Upper lobe of right lung (tissue), 1 donor: Measurements from ENCODE around the gene NFKBIE. TPM values are rescaled to one million over a fixed set of nuclear protein-coding genes. Genes with fewer than 3 reads are reported as not detected.
"Not testable (repeated sequence)": the region's sequence is repeated elsewhere in the genome, so short reads cannot be mapped to it uniquely, and the experiment has no call there.

Experiments used
- ATAC-seq: fragments of 200-7000 bp; cut with Tn5 transposase; one replicate; pipeline ENCODE4 v1.9.1; 2020; ENCODE audit warnings: mild to moderate bottlenecking, moderate library complexity
- DNase-seq: peaks from one replicate; pipeline ENCODE4 v3.0.0-alpha.2; 2020
- H3K27ac ChIP-seq: fragments of 200-600 bp; one replicate; pipeline ENCODE4 v1.8.0; 2022
- H3K27me3 ChIP-seq: fragments of 200-600 bp; one replicate; pipeline ENCODE4 v1.8.0; 2022; ENCODE audit warnings: mild to moderate bottlenecking
- H3K36me3 ChIP-seq: fragments of 200-600 bp; one replicate; pipeline ENCODE4 v1.8.0; 2022
- H3K4me1 ChIP-seq: fragments of 200-600 bp; one replicate; pipeline ENCODE4 v1.8.0; 2022
- H3K4me3 ChIP-seq: fragments of 200-600 bp; one replicate; pipeline ENCODE4 v1.8.0; 2022; ENCODE audit warnings: mild to moderate bottlenecking
- H3K9me3 ChIP-seq: fragments of 200-600 bp; one replicate; pipeline ENCODE4 v1.8.0; 2022
- CTCF ChIP-seq: fragments of 200-600 bp; IDR thresholded peaks from one replicate; pipeline ENCODE4 v1.8.0; 2022; ENCODE audit warnings: antibody characterized with exemption
- intact Hi-C: fragments of 100-400 bp; cut with DNase I; formaldehyde crosslinking; loops from one replicate; pipeline ENCODE4 v1.11.0; 2022
- long read RNA-seq: library from polyadenylated mRNA; unstranded; transcript quantifications from one replicate; pipeline ENCODE4 v2.0.0, GENCODE V29; 2021
- total RNA-seq: library from RNA; stranded (reverse); fragmentation: NEBNext Ultra II Directional; extraction: Animal tissue kit (Norgen Biotek cat#: 25700); gene quantifications from one replicate; pipeline ENCODE4 v1.2.1, GENCODE V29; 2021
- donor health status: DM: no; HTN: yes; CAD: no; lungs with severe emphysema.

The NFKBIE gene
- 7.1 TPM for total RNA-seq
- long read RNA-seq, transcript NFKBIE-201 (6 exons, 2,581 nt), result major isoform, 10 of 13 reads
- long read RNA-seq, partial matches to known transcripts, result 1 of 13 reads
- long read RNA-seq, other reads (novel, unspliced or antisense), result 2 of 13 reads

- peak; percentile 17 for TF ChIP-seq CTCF
- peaks cover 3% of the 10 kb centered on the region for H3K27me3 ChIP-seq
- no peaks in the 10 kb centered on the region for H3K9me3 ChIP-seq
- ATAC-seq (peak; percentile 92), DNase-seq (peak; percentile 97)
- H3K4me1 ChIP-seq, result peaks cover 28% of the 10 kb centered on the region
- intact Hi-C loops, result no loop called here
- peak within 1 kb of the TSS; percentile 87 for H3K27ac ChIP-seq
- peaks cover 2% of the 10 kb centered on the region for H3K36me3 ChIP-seq
- H3K4me3 ChIP-seq, result peak within 1 kb of the TSS; percentile 89
Observed at GRCh38 chr6:44265007-44265721, at the start of gene NFKBIE. Gene NFKBIE (minus strand): TSS chr6:44265551. CDS start chr6:44265346, 205 bp downstream.

DNA sequence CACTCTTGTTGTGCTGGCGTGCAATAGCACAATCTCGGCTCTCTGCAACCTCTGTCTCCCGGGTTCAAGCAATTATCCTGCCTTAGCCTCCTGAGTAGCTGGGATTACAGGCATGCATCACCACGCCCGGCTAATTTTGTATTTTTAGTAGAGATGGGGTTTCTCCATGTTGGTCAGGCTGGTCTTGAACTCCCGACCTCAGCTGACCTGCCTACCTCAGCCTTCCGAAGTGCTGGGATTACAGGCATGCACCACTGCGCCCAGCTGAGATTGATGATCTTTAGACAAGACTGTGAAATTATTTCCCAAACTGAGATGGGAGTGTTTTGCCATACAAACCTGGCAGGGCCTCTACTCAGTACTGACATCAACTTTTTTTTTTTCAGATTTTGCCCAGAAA is 49.3 kb upstream of the NFKBIE start:
- H3K27me3 ChIP-seq, H3K4me1 ChIP-seq, intact Hi-C loops, H3K27ac ChIP-seq, DNase-seq, ATAC-seq, H3K9me3 ChIP-seq, H3K4me3 ChIP-seq: not testable (repeated sequence)
- peaks cover 16% of the 10 kb centered on the region for H3K36me3 ChIP-seq

DNA sequence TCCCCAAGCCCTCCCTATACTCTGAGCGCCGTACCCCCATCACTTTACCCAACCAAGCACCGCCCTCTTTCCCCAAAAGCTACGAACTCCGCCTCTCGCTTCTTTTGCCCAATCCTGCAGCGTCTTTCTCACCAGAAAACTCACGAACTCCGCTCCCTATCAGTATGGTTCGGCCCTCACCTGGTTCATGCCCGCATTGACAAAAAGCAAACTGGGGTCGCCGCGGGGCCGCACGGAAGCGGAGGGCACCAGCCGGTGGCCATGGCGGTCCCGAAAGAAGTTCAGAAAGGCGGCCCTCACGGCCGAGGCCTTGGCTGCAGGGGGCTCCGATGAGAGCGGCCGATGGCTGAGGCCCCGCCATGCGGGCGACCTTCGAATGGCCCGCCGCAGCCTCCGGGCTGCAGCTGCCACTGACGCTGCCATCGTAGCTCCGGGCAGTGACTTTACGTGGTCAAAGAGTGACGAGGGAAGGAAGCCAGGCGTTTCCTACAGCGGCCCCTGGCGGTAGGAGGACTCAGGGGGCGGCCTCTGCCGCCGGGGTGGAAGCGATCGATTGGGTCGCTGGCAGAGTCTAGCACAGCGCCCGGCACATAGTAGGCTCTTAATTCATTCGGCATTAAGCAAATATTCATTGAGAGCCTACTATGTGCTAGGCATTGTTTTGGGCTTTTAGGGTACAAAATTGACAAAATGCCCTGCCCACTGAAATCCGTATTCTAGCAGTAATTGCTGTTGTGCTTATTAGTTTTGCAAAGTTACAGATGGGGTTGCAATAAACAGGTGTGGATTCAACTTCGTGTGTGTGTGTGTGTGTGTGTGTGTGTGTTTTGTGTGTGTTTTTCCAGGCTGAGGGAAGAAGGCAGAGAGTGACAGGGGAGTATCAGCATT is 47.8 kb upstream of the NFKBIE start, which contains the start of gene AARS2:
Gene AARS2 (minus strand): TSS at position 447 of the 888 bp plus-strand sequence. CDS start 24 bp downstream, at position 423.
- Histone ChIP-seq H3K9me3 (no peaks in the 10 kb centered on the region), H3K4me3 (peak within 1 kb of the TSS; percentile 100), H3K27ac (peak within 1 kb of the TSS; percentile 87), H3K36me3 (peaks cover 30% of the 10 kb centered on the region), H3K4me1 (peaks cover 7% of the 10 kb centered on the region), H3K27me3 (no peaks in the 10 kb centered on the region)
- DNase-seq, result peak; percentile 94
- peak; percentile 100 for TF ChIP-seq CTCF
- intact Hi-C loops, result no loop called here
- peak; percentile 99 for ATAC-seq

- H3K4me3 ChIP-seq, result no peak overlapping the region
- no peak for TF ChIP-seq CTCF
Observed at GRCh38 chr6:44311767-44312166, 46.4 kb upstream of the NFKBIE start.

DNA sequence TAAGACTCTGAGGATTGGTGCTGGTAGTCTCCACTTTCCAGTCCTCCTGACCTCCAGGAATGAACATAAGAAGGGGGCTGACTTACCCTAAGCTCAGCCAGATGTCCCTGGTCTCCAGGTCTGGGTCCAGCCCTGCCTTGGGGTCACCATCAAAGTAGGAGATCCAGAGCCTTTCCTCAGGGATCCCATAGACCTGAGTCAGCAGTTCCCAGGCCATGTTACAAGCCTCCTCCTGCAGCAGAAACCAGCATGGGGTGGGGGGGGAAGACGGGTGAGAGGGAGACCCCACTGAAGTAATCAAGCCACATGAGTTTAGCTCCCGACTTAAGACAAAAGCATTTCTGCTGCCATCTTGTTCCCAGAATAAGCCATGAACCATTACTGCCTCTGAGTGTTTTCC is 46.0 kb upstream of the NFKBIE start:
- Histone ChIP-seq H3K36me3 (peaks cover 40% of the 10 kb centered on the region), H3K4me1 (peaks cover 7% of the 10 kb centered on the region), H3K4me3 (no peak overlapping the region), H3K27ac (no peak overlapping the region), H3K27me3 (no peaks in the 10 kb centered on the region), H3K9me3 (no peaks in the 10 kb centered on the region)
- no peak for TF ChIP-seq CTCF
- DNase-seq, result no peak
- ATAC-seq, result no peak
- intact Hi-C loops, result no loop called here

More at GRCh38 chr6:44311767-44312166, 46.4 kb upstream of the NFKBIE start:
- Histone ChIP-seq H3K36me3 (peaks cover 35% of the 10 kb centered on the region), H3K4me1 (peaks cover 7% of the 10 kb centered on the region), H3K27ac (no peak overlapping the region), H3K27me3 (no peaks in the 10 kb centered on the region), H3K9me3 (no peaks in the 10 kb centered on the region)
- ATAC-seq (no peak), DNase-seq (no peak)
- intact Hi-C loops, result no loop called here
